ENCODE data around the gene VAC14. TPM values are rescaled to one million over a fixed set of nuclear protein-coding genes. Genes with fewer than 3 reads are reported as not detected.

The VAC14 gene
- total RNA-seq, 3 donors from 2014 or later: 32.3 to 35.1 (median 32.8) TPM

GRCh38 chr16:70730944-70731343 is 70.0 kb downstream of the VAC14 start:
- no peak overlapping the region for H3K4me3 ChIP-seq
- DNase-seq (no peak), ATAC-seq (no peak)
- H3K9me3 ChIP-seq: no peaks in the 10 kb centered on the region
- no peaks in the 10 kb centered on the region for H3K4me1 ChIP-seq (ENCODE audit: low read depth)
- no peaks in the 10 kb centered on the region for H3K36me3 ChIP-seq (ENCODE audit: low read depth)
- TF ChIP-seq CTCF (IDR thresholded peaks at IDR 0.05): no peak
- intact Hi-C loops (cut with DNase I, micrococcal nuclease): loop anchor here in 1 of 2 donors (10.0 kb wide), 1 partner anchor 46 kb away; the partner anchor contains the start of gene MTSS2

GRCh38 chr16:70730031-70730430 is 70.9 kb downstream of the VAC14 start:
- no peak for TF ChIP-seq CTCF (IDR thresholded peaks at IDR 0.05)
- no peak overlapping the region for H3K4me3 ChIP-seq
- no peak for ATAC-seq

GRCh38 chr16:70729292-70729691 is 71.7 kb downstream of the VAC14 start:
- DNase-seq (no peak), ATAC-seq (no peak)
- intact Hi-C loops (cut with DNase I, micrococcal nuclease): no loop called here
- H3K36me3 ChIP-seq (ENCODE audit: low read depth): no peaks in the 10 kb centered on the region
- H3K4me1 ChIP-seq (ENCODE audit: low read depth): no peaks in the 10 kb centered on the region
- TF ChIP-seq CTCF (IDR thresholded peaks at IDR 0.05): no peak
- no peaks in the 10 kb centered on the region for H3K9me3 ChIP-seq
- H3K4me3 ChIP-seq: no peak overlapping the region

More at GRCh38 chr16:70730031-70730430, 70.9 kb downstream of the VAC14 start:
- Histone ChIP-seq H3K36me3 (ENCODE audit: low read depth) (no peaks in the 10 kb centered on the region), H3K9me3 (no peaks in the 10 kb centered on the region), H3K4me1 (ENCODE audit: low read depth) (no peaks in the 10 kb centered on the region)
- intact Hi-C loops (cut with DNase I, micrococcal nuclease): loop anchor here in 1 of 2 donors (10.0 kb wide), 1 partner anchor 45 kb away; the partner anchor contains the start of gene MTSS2
- DNase-seq: no peak

GRCh38 chr16:70728150-70728549 is 72.8 kb downstream of the VAC14 start:
- intact Hi-C loops (cut with DNase I, micrococcal nuclease): no loop called here
- no peaks in the 10 kb centered on the region for H3K36me3 ChIP-seq (ENCODE audit: low read depth)
- ATAC-seq (no peak), DNase-seq (no peak)
- no peak for TF ChIP-seq CTCF (IDR thresholded peaks at IDR 0.05)
- H3K9me3 ChIP-seq: no peaks in the 10 kb centered on the region
- no peak overlapping the region for H3K4me3 ChIP-seq
- H3K4me1 ChIP-seq (ENCODE audit: low read depth): no peaks in the 10 kb centered on the region

GRCh38 chr16:70726892-70727361 is 74.0 kb downstream of the VAC14 start:
- no peak overlapping the region for H3K4me3 ChIP-seq
- no peaks in the 10 kb centered on the region for H3K36me3 ChIP-seq (ENCODE audit: low read depth)
- TF ChIP-seq CTCF (IDR thresholded peaks at IDR 0.05): no peak
- no peaks in the 10 kb centered on the region for H3K4me1 ChIP-seq (ENCODE audit: low read depth)
- DNase-seq (no peak), ATAC-seq (no peak)
- H3K9me3 ChIP-seq: no peaks in the 10 kb centered on the region
- intact Hi-C loops (cut with DNase I, micrococcal nuclease): no loop called here

Data from mucosa of descending colon (tissue), 3 donors.